NCI-H460 (cell line): ENCODE data around the gene AK4. TPM values are rescaled to one million over a fixed set of nuclear protein-coding genes. Genes with fewer than 3 reads are reported as not detected.
"Not testable (repeated sequence)": the region's sequence is repeated elsewhere in the genome, so short reads cannot be mapped to it uniquely, and the experiment has no call there.

Experiments
- DNase-seq: peaks from one replicate; pipeline ENCODE4 v3.0.0-alpha.2; 2016; ENCODE audit warnings: low read depth; ENCODE audit errors: extremely low read depth
- total RNA-seq: library from RNA; depleted of rRNA; stranded (reverse); fragments of >200 nt; shearing (Covaris generic); gene quantifications from 2 replicates; pipeline ENCODE4 v1.2.3, GENCODE V29; 2014

Gene AK4
- total RNA-seq, 1 experiment from 2014 or later = 42.1 TPM

DNA sequence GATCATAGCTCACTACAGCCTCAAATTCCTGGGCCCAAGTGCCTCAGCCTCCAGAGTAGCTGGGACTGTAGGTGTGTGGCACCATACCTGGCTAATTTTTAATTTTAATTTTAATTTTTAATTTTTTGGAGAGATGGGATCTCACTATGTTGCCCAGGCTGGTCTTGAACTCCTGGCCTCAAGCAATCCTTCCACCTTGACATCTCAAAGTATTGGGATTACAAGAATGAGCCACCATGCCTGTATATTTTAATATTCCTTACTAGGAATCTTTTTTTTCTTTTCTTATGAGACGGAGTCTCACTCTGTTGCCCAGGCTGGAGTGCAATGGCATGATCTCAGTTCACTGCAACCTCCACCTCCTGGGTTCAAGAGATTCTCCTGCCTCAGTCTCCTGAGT lies 89.1 kb downstream of the AK4 start:
- DNase-seq = not testable (repeated sequence)

DNA sequence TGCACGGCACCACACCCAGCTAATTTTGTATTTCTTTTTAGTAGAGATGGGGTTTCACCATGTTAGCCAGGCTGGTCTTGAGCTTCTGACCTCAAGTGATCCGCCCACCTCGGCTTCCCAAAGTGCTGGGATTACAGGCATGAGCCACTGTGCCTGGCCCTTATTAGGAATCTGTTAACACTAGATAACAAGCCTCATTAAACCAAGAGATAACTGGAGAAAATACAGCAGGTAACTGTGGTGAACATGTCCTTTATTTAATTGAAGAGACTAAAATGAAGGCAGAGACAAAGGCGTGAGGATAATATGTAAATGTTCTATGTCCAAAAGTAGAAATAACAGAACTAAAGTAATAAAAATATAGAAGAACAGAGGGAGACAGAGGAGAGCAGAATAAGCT lies 89.5 kb downstream of the AK4 start:
- no peak for DNase-seq

DNA sequence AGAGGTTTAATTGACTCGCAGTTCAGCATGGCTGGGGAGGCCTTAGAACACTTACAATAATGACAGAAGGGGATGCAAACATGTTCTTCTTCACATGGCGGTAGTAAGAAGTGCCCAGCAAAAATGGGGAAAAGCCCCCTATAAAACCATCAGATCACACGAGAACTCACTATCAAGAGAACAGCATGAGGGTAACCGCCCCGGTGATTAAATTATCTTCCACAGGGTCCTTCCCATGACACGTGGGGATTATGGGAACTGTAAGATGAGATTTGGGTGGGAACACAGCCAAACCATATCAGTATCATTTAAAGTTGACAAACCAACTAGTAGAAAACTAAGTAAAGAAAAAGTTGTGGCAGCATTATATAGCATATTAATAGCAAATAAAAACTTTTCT lies 90.0 kb downstream of the AK4 start:
- DNase-seq = no peak

DNA sequence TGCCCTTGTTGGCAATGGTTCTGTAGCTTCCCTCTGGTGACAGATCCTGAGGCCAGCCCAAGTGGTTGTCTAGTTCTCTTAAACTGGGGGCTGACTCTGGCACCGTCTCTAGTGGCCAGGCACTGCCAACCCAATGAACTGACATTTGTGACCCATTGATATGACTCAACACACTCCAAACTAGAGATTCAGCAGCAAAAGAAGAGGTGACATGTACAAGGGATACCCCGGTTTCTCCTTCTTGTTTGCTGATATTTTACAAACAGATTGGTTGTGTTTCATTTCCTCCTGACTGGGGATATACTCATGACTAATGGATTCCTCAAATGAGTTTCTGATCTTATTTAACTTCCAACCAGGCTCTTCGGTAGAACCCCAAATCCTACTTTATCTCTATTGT lies 95.5 kb downstream of the AK4 start:
- DNase-seq = no peak

DNA sequence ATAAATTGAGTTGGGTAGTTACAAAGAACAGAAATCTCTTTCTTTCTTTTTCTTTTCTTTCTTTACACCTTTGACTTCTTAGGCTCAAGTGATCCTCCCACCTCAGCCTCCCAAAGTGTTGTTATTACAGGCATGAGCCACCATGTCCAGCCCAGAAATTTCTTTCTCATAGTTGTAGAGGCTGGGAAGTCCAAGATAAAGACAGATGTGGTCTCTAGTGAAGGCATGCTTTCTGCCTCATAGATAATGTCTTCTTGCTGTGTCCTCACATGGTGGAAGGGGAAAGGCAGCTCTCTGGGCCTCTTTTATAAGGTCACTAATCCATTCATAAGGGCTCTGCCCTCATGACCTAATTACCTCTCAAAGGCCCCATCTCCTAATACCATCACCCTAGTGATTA lies 97.3 kb downstream of the AK4 start:
- DNase-seq = no peak

DNA sequence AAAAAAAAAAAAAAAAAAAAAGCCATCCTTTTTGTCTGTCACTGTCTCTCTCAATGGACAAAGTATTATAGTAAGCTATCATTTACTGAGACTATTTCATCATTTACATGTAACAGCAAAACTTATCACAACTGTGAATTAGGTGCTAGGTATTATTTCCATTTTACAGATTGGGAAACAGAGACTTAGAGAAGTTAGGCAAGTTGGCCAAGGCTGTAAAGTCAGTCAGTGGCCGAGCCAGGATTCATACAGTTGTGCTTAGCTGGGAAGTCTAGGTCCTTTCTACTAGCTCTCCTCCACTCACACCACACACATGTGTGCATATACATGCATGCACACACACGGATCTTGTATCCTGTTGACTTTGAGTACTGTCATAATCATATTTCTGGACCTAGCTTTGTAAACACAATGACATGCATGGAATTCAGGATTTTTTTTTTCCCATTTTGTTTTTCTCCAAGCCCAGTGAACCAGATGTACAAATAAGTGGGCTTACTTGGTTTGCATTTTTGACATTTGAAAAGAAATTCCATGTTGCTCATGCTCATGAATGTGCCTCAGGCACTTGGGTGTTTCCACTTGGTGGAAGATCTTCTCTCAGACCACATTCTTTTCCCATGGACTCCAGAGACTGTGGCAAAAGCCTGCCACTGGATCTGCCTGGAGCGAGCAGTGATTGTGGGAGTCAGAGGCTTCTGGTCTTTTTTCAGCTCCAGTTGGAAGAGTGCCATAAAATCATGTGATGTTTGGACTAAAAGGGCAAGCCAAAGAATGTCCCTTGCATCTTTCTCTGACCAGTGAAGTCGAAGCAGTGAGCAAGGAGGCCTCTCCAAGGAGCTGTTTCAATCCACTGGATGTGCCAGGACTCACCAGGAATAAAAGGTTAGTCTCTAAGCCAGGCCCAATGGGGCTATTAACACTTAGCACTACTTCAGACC lies 99.7 kb downstream of the AK4 start:
- DNase-seq = no peak

DNA sequence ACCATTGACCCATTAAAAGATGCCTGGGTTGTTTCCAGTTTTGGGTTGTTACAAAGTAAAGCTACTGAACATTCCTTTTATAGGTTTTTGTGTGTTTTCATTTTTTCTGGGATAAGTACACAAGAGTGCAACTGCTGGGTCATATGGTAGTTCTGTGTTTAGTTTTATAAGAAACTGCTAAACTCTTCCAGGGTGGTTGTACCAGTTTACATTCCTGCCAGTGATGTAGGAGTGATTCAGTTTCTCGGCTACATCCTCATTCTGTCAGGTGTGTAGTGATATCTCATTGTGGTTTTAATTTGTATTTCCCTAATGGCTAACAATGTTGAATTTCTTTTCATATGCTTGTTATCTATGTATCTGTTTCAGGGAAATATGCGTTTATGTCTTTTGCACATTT lies 102.8 kb downstream of the AK4 start:
- no peak for DNase-seq

DNA sequence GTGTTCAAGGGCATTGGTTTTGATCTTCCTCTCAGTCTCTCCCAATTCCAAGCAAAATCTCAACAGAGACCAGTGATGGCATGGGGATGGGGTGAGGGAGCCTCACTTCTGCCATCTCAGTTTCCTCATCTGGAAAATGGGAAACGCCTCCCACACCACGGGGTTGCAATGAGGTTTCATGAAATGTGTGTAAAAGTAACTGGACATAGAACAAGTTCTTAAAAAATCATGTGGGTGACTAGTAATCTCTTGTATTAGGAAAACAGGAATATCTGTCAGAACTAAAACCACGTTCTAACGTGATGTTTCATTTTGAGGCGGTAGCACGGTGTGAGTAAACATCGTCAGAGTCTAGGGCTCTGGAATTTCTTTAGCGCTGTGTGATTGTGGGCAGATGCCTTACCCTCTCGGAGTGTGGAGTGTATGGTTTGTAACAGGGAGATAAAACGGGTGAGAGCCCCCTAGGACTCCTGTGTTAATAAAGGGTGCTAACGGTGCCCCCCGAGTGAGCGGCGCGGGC lies 105.9 kb downstream of the AK4 start:
- no peak for DNase-seq

DNA sequence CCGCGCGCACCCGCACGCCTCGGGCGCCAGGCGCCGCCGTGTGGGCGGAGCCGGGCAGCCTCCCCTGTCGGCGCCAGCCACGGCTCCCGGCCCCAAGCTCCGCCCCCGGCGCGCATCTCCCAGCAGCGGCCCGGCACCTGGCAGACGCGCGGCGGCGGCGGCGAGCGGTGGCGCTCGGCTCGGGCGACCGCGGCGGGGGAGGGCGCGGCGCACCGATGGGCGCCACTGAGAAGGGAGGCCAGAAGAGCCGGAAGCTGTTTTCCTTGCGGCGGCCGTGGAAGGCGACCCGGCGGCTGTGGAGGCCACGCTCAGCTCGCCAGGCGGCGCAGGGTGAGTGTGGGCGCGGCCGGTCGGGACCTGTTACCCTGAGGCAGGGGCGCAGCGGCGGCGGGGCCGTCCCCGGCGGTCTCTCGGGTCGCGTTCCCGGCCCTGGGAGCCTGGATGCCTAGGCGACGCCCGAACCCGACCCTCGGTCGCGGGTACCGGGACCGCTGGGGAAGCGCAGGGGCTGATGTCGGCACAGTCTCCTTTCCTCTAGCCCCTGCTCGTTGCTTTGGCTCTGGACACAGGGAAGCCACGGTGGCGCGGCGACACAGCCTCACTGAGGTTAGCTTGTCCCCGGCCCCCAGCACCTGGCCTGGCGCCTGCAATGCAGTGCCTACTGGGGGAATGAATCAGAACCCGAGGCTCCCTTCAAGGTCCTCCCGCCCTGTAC lies 106.5 kb downstream of the AK4 start:
- peak; percentile 72 for DNase-seq

DNA sequence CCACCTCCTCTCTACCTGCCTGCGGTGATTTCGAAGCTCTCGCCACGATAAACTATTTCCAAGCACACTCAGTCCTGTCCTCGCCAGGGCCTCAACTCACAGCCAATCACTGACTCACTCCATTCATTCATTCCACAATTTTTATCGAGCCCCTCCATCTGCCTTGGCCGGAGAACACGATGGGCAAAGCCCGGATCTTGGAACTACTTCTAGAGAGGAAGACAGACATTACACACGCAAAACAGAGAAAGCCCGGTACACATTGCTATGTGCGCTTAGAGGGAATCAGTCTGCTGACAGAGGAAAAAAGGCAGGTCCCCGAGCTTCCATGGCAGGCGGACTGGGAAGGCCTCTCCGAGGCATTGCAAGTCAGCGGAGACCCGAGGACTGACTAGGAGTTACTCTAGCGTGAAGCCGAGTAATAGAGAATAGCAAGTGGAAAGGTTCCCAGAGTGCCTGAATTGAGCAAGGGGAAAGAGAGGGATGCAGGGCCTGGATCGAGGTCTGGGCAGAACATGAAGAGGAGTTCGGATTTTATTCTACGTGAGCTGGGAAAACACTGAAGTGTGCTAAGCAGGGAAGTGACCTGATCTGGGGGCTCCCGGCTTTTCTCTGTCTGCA lies 107.1 kb downstream of the AK4 start:
- no peak for DNase-seq

DNA sequence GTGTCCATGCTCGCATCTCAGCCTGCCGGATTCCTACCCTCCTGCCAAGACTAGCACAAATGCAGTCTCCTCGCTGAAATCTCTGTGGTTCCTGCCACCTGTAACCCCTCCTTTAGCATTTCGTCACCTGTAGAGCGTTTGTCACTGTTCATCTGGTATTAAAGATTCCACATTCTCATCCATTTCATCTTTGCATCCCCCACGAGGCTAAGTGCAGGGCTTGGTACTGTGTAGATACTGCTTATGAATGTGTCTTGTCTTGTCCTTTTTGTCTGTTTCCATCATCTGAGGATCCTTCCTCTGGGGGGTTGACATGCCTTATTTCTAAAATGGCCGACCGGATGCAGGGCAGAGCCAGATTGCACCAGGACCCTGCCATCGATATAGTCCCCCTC lies 107.7 kb downstream of the AK4 start:
- DNase-seq = no peak

DNA sequence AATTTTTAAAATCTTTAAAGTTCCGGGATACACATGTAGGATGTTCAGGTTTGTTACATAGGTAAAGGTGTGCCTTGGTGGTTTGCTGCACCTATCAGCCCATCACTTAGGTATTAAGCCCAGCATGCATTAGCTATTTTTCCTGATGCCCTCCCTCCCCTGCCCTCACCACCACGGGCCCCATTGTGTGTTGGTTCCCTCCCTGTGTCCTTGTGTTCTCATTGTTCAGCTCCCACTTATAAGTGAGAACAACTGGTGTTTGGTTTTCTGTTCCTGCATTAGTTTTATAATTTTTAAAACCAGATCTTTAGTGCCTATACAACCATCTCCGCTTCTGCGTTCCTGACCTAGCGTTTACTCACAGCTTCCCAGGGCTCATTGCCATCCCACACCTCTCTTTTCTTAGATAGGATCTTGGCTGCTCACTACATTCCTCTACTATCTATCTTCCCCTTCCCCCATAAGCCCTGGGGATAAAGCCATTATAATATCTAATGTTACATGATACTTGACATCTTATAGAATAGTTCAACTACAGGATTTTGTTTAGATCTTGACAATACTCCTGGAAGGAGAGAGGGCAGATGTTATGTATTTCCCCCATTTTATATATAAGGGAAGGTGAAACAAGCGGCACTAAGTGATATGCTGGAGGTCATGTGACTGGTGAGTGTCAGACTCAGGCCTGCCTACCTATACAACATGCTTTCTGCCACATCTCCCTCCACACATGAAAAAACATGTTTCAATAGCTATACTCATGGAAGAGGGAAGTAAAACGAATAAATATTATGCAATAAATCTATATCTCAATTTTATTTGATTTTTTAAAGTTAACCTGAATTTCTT lies 109.1 kb downstream of the AK4 start:
- no peak for DNase-seq

DNA sequence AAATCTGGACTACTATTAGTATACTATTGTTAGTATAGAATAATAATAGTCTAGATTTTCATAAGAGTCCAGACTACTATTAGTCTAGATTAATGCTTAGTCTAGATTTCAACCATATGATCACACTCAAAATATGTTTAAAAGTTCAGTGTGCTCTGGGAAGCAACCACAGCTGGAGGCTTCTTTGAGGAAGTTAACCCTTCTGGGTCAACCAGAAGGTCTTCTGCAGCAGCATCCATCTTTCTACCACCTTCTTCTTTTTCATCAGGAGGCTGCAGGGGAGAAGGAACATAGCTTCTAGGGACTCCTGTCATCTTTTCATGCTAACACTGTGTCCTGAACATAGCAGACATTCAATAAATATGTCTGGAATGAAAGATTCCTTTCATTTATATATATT lies 110.1 kb downstream of the AK4 start:
- no peak for DNase-seq

DNA sequence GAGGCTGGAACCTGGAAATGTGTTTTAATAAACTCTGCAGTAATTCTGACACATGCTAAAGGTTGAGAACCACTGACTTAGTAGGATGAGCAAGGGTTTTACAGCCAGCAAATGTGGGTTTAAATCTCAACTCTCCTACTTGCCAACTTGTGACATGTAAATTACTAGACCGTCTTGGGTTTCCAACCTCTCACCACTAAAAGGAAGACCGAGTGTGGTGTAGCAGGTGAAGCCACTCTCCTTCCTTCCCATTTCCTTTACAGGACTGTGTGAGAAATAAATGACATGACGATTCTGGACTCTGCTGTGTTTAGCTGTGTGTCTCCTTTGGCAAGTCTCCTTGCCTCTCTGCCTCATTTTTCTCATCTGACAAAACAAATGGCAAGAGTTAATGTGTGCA lies 111.8 kb downstream of the AK4 start:
- DNase-seq = no peak

DNA sequence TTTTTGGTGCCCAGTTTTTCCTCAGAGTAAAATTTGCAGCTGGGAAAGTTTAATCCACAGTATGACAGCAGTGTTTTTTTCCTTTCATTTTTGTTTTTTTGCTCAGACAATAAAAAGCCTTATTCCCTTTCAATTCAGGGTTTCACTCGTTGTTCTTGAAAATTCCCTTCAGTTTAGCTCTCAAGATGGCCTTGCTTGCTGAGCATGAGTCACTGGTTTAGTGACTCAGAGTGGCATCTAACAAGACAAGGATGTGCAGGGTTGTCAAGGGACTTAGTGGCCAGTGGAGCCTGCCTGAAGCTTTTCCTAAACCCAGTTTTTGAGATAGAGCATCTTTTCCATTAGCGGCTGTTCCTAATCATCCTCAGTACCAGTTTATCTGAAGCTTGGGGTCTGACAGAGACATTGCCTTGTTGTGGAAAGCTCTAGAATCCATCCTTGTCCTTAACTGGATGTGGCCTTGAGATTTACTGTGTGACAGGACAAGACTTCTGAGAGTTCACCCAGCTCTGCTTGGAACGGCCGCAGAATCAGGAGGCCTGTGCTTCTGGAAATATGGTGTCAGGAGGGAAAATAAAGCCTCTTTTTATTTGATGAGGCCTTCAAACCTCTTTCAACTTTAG lies 113.0 kb downstream of the AK4 start:
- DNase-seq = peak; percentile 45

DNA sequence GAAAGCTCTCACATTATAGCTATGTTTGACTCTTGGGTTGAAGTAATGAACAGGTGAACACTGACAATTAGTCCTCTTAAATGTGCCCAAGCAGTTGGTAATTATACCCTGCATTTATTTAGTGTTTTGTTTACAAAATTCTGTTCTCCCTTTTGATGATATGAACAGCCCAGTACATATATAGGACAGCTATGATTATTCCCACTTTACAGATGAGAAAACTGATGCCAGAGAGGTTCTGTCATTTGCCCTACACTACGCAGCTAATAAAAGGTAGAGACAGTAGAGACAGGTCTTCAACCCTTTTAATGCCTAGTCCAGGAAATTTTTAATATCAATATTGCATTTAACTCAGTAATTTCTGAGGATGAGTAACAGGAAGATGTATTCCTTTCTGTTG lies 115.3 kb downstream of the AK4 start:
- no peak for DNase-seq

DNA sequence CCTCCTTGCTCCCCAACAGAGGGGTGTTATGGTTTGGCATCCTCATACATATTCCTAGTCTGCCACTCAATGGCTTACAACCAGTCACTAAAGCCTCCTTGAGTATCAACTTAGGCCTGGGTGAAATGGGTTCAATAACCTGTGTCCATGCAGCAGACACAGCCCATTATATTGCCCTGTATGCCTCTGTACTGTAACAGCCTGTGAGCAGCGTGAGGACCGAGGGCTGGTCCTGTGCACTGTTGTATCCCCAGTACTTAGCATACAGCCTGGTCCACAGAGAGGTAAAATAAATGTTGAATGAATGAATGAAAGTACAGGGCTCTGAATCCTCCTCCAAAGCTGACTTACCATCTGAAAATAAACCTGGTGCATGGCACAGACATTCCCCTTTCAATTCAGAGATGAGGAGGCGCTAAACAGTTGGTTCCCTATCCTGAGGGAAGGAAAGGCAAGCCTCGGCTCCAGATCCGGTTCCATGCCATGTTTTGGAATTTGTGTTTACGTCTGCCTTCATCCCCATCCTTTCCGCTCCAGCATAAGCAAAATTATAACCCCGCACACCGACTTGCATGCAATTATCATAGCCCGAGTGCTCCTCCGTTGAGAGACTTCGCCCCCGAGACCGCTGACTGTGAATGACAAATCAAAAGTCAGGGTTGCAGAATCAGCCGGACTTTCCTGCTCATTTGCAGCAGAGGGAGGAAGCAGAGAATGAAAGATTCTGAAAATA lies 116.4 kb downstream of the AK4 start:
- DNase-seq = peak; percentile 72

DNA sequence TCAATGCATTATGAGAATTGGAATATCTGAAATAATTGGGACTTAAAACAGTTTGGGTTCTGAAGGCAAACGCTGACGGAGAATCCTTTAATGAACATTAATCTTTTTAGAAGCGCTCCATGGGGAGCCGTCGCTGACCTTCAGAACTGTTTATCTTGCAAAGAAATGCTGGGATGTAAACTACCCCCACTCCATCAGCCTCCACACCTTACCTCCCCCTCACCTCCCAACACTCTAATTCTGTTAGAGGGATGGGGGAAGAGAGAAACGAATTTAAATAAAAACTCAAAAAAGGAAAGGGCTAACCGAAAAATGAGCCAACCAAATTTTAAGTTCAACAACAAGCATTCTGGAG lies 117.3 kb downstream of the AK4 start:
- DNase-seq = no peak

DNA sequence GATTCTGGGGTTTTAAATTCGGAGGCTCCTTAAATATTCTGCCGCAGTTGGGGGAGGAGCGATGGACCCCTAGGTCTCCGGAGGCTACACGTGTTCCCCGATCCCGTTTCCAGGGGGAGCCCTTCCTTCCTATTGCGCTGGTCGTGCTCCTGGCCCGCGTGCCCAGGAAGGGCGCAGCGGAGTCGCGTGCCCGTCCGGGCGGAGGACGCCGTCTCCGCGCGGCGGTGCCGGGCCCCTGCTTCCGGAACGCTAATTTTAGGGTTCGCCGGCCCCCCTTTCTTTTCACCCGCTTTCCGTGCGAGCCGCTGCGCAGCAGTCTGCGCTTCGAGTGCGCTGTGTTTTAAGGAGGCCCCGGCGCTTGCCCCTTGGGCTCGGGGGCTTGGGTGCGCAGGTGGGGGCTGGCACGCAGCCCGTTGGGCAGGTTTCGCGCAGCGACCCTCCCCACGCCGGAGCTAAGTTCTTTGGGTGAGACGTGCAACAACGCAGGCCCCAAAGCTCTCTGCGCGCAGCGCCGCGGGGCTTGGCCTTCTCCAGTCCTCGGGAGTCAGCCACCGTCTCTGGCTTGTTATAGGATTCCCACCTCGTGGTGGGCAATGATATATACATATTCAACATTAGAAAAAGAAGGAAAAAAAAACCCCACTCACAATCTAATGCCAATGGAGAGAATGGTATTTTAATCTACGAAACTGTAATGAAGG lies 117.8 kb downstream of the AK4 start:
- DNase-seq = peak; percentile 75
